Right lung (tissue), 5 donors: Measurements from ENCODE around the gene PSMG1. TPM values are rescaled to one million over a fixed set of nuclear protein-coding genes. Genes with fewer than 3 reads are reported as not detected.

Experiments
- DNase-seq, 2 donors: peaks; one replicate each; pipeline ENCODE4 v3.0.0-alpha.2; 2013
- polyA plus RNA-seq, 5 donors: library from polyadenylated mRNA; unstranded; fragments of 120-200 nt; gene quantifications; one replicate each; pipeline versions ENCODE4 v1.2.1 to v1.2.3, GENCODE V29; 2013; ENCODE audit warnings: inconsistent platforms in 1 of 5, low replicate concordance in 1 of 5; ENCODE audit not compliant: insufficient read length in 5 of 5, insufficient read depth in 1 of 5

The PSMG1 gene
- polyA plus RNA-seq, 5 donors, result 33.2 to 43.7 (median 38.4) TPM

DNA sequence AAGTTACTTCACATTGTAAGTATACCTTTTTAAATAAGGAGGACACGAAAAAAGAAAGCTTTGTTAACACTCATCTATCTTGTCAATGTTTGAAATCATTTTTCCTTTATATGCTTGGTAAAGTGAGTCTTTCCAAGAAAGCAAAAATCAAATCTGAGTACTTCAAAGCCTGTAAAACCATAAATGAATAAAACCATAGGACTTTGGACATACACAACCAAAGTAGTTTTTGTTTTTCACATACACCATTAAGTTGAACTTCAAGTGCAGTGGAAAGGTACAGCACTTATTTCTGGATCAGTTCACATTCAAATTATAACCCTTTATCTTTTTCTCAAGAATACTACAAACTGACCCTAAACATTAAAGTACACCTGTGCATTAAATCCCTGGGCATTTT, 10.1 kb upstream of the PSMG1 start:
- no peak for DNase-seq

DNA sequence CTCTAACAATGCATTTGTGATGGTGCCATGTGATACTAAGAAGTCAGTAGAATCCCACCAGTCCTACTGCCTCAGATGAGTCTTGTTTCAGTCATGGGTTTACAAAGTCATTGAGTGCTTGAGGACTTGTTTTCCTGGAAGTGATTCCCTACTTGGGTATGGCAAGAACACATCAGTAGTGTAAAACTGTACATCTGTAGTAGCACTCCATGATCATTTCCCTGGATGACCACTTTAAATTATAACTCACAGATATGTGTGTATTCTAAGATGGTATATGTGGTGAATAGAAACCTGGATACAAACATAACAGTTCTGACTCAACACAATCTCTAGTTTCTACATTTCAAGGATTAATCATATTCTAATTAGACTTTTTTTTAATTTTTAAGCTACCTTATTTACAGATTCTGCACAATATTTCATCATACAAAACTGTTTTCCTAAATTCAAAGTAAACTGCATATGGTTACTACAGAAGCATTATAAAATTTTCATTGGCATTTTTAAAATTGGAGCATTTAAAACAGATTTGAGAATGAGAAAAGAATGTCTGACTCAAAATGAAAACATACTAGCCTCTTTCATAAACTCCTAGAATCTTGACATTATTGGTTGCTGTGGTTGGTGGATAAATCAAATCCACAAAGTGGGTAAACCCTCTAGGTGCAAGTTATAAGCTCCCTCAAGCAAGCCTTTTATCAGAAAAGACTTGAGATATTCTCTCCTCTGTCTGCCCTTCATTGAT, 6.8 kb upstream of the PSMG1 start:
- DNase-seq, result no peak

DNA sequence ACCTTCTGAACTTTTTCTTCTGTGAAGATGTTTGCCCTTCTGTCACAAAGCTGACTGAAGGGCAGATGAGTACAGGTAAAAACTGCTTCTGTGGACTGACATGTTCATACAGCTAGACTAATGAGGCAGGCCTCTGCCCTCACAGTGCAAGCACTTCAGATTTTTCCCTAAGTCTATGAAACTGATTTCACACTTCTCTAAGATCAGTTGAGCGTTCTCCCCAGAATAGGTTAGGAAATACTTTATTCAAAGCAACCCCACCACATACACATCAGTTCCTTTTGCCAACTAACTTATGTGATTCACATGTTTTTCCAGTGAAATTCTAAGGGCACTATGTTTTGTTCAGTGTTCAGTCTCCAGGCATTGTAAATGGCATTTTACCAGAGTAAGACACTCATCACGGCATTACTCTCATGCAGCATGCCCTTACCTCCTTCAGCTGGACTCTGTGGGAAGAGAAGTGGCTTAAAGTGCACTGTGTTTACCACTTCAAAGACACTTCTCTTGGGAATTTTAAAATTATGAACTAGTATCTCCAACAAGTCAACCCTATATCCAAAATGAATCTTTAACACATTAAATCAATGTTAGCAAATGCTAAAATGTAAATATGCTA, 5.4 kb upstream of the PSMG1 start:
- DNase-seq, result no peak

DNA sequence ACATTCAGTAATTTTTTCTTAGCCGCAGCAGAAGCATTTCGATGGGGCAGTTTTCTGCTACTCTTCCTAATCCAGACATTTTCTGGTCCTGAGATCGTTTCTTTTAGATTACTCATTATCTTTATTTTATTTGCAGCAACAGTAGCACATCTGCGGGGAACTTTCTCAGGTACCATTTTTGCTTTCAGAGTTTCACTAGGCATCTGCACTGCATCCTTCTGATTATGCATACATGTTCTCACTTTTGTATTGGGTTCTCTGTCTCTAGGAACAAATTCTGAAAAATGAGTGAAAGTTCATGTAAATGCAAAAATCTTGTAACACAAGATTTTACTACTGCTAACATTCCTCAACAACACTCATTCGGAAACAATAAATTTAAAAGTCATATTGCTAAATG, 3.9 kb upstream of the PSMG1 start:
- DNase-seq, result no peak

DNA sequence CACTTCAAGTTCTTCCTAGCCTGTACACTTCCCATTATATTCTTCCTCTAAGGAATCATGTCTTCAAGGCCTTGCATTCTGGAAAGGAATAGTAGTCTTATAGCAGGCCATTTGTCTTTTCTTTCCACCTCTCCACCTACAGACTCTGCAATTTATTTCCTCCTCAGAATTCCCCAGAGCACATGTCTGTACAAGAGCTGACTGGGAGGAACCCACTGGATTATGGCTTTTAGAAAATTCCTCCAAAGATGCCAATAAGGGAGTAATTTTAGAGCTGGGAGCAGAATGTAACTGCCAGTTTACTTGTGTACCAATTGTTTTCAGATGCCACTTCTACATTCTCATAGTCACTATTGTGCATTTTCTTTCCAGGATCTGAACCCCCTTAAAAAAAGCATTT, 3.4 kb upstream of the PSMG1 start:
- DNase-seq, result no peak

DNA sequence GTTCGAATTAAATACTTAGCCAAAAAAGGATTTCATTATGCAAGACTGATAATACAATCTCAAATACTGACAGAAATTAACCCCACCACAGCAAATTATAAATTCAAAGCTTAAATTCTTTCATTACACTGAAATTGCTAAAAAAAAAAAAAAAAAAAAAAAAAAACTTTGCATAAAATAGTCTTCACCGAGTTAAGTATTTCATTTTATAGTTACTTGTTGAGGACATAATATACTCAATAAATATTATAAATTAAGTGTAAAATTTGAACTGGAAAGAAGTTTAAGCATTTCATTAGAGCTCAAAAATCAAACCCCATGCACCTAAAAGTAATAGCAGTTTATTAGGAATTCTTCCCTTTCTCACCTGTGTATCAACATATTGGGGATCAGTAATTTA, 1.9 kb upstream of the PSMG1 start:
- DNase-seq, result no peak

DNA sequence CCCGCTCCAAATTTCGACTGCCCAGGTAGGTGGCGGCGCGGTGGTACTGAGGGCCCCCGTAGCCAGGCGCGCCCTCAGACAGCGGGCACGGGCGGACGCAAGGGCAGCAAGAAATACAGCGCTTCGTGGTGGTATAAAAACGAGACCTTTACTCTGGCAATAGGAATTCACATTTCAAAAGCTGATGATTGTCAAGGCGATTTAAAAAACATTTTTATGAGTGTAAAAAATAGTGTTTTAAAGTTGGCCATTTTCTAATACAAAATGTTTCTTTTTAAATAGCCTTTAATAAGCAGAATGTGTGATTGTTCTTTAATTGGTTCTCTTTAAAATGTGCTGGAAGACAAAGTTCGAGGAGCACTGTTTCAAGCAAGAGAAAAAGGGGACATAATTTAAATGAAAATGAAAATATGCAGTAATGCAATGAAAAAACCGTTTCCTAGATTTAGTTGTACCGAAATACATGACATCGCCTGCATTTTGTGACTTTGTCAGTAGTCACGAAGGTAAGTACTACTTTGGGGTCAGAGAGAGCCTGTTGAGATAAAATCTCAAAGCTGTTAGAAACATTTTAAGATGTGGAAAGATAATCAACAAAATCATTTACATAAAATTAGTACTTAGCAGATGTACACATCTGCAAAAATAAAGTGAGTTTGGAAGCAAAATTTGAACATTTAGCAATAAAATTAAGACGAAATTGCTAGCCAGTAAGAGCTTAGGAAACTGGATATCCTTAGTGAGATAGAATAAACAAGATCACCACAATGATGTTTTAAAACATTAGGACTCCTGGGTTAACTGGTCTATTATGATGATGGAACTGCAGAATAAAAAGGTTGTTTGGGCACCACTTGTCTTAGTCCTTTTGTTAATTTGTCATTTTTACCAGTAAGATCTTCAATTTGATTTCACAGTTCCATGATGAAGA, 1.1 kb upstream of the PSMG1 start:
- no peak for DNase-seq

DNA sequence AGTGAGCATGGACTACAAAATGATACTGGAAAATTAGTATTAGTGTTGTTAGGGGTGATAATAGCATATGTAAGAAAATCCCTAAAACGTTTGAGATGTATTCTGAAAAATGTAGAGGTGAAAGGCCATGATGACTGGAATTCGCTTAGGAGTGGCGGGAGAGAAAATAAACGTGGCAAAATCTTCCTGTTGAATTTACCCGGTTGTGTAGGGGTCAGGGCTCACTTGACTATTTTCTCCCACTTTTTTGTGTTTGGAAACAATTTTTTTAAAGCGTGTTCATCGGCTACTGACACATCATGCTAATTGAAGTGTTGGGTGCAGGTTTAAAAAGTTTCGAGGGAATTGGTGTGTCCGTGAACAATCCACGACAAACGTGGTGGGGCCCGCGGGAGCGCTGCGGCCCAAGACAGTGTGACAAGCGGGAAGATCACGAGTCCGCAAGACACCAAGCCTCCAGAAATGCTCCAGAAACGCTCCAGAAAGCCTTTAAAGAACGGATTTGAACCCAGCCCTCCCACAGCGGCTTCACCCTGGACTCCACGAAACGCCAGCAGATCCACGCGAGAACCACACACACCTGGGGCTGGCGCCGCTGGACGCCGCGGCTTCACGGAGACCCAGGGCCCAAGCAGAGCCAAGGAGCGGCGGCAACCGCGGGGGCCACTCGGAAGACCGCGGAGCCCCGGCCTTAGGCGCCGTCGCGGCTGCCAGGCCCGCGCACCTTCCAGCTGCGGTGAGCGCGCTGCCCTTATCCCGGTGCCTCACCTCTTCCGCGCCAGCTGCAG, 573 bp downstream of the PSMG1 start:
- peak in 1 of 2 donors; percentile 18 for DNase-seq

DNA sequence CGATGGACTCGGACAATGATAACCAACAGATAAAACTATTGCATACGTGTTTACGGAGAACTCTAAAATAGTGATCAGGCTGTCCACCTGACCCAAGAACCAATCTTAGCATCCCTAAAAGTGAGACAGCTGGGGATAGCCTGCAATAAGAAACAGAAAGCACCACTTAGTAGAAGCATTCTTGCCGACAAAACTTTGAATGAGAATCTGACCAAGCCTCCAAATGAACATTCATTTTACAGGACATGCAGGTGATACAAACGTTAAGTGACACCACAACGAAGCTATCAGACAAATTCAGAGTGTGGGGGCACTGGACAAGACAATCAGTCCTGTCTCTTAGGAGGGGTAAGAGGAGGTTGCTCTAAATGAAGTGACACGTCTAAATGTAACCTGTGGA, 1.2 kb downstream of the PSMG1 start:
- no peak for DNase-seq

DNA sequence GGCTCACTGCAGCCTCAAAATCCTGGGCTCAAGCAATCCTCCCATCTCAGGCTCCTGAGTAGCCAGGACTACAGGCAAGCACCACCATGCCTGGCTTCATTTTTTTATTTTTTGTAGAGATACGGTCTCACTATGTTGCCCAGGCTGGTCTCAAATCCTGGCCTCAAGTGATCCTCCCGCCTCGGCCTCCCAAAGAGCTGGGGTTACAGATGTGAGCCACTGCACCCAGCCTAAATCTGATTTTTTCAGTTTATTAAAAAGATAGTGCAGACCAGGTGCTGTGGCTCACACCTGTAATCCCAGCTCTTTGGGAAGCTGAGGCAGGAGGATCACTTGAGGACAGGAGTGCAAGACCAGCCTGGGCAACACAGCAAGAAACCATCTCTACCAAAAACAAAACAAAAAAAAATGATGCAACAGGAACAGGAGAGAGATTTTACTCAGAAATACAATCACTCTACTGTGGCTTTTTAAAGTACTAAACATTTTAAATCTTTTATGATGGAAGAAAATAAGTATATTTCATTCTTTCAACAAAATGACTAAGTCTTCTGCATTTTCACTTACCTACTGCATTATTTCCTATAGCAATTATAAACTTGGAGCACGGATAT, 1.9 kb downstream of the PSMG1 start:
- DNase-seq, result no peak

DNA sequence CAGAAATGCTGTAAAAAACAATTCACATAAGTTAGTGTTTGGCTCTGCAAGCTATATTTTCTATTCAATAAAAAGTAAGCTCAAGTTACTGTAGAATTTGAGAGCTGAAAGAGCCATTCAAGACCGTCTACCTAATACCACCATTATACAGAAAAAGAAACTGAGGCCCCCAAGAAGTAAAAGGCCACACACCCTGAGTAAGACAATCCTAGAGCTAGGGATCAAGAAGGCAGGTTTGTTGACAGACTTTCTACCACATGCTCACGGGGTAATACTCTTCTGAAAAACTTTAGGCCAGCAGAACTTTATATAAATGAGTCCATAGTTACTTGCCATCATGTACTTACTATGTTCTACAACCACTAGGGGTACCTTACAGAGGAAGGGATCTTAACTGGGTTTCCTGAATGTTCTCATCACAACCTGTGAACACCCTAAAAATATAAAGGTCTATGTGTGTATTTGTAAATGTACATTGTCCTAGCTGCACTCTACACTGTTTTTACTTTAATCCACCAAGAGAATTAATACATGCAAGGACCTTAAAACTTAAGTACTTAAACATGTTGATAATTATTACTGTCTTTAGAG, 2.7 kb downstream of the PSMG1 start:
- no peak for DNase-seq

DNA sequence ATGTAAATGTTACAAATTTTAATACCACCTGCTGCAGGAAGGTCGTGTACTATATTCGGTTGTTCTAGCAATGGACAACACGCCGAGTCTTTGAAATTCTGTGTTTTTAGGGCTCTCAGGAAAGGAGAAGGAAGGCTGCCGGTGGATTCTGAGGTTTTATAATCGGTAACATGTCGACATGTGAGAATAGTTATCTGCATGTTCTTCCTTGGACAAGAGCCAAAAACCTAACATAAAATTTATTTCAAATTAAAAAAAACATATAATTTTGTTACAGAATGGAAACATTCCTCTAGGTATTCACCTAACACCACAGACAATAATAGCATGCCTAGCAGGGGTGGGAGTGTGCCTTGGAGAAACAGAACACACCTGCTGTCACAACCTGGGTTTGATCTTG, 4.8 kb downstream of the PSMG1 start:
- no peak for DNase-seq

DNA sequence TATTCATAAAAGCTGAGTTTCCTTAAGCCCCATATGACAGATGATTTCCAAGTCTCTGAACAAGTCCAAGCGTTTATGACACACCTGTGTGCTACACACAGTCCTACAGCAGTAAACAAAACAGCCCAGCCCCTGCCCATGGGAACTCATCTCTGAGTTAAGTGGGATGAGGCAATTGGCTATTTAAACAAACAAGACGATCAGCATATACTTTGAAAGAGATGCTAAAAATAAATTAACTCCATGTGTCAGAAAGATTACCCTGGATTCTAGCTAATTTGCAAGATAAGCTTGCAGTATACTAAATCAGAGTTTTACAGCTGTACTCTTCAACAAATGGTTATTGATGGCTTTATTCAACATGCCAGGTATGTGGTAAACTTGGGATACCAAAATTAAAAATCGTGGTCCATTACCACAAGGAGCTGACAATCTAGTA, 7.0 kb downstream of the PSMG1 start:
- no peak for DNase-seq

DNA sequence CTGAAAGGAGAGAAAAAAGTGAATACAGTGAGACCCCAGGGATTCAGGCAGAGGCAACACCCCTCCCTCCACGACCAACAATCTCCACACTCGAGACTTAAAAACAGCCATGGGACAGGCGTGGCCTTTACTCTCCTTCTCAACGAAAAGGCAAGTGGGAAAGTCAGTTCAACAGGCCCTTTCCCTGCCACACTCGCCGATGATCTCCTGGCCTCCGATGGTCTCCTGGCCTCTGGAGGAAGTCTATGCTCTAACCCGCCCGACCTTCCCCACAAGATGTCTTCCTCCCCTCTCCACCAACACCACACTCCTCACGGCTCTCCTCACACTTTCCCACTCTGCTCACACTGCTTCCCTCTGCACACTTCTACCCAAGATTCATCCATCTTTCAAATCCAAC, 7.6 kb downstream of the PSMG1 start:
- DNase-seq, result no peak

DNA sequence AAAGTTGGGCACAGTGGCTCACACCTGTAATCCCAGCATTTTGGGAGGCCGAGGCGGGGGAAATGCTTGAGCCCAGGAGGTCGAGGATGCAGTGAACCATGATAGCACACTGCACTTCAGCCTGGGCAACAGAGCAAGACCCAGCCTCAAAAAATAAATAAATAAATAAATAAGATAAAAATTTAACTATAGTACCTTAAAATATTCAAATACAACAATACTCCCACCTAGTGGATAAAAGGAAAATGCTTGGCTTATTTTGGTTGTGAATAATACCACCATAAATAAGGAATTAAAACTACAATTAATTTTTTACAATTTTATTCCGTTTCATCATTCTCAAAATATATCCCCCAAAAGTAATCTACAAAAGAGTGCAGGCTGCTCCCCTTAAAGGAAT, 8.1 kb downstream of the PSMG1 start:
- no peak for DNase-seq

DNA sequence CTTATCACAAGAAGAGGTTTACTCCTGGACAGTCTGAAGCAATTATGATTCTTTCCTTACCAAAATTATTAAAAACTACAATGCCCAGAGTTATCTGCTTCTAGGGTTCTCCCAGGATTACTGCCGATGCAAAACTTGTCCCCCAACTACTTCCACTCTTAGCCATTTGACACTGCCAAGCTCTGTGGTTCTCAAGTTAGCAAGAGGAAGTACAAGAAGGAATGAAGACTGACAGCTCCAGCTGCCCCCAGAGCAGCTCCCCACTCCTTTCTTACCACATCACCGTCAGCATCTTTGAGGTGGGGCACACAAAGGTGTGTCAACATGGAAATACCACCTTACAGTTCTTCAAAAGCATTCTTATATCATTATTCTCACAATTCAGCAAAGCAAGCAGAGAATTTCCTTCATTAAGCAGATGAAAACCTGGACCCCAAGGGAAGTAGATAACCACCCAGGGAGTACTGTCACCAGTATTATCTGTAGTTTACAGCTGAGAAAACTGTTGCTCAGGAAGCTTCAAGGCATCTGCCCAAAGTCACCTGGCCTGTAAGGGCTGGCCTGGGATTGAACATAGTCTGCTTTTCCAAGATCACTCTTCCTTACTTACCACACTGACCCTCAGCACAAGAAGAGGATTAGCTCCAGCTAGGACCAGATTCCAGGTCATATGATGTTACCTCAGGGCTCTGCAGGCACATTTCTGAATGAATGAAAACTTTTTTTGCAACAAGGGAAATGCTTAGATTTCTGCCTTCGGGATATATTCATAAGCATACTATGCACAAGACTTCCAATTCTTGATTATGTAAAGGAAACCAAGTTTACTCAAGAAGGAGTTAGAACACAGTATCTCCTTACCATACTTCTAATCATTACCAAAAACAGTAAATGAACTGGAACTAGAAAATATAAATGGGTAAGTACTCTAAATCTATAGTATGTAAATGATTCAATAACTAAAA, 9.3 kb downstream of the PSMG1 start:
- no peak for DNase-seq

DNA sequence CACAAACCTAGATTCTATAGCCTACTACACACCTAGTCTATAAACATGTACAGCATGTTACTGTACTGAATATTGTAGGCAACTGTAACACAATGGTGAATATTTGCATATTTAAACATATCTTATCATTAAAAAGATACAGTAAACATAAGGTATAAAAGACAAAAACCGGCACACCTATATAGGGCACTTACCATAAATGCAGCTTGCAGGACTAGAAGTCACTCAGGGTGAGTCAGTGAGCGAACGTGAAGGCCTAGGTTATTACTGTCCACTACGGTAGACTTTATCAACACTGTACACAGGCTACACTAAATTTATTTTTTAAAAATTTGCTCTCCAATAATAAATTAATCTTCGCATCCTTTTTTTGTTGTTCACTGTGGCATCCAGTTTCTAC, 13.3 kb downstream of the PSMG1 start:
- no peak for DNase-seq

DNA sequence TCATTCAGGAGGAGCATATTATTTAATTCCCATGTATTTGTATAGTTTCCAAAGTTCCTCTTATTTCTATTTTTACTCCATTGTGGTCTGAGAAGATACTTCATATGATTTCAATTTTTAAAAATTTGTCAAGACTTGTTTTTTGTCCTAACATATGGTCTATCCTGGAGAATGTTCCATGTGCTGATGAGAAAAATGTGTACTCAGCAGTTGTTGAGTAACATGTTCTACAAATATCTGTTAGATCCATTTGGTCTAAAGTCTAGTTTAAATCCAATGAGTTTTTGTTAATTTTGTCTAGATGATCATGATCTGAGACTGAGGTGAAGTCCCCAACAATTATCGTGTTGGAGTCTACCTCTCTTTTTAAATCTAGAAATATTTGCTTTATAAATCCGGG, 14.5 kb downstream of the PSMG1 start:
- DNase-seq, result no peak

DNA sequence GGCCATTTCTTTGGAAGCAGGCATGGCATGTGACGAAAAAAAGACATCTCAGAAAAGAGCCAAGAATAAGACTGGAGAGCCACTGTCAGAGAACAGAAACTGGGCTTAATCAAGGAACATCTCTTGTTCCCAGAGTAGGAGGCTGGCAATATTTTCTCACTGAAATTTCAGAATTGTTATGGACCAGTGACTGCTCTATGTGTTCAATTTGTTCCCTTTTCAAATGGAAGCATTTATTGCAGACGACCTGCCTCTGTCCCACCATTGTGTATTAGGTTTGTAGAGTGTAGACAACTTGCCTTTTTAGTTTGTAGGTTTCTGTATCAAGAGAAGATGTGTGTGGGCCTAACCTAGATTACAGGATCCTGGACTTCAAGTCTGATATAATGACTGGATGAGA, 18.7 kb downstream of the PSMG1 start:
- DNase-seq, result no peak

DNA sequence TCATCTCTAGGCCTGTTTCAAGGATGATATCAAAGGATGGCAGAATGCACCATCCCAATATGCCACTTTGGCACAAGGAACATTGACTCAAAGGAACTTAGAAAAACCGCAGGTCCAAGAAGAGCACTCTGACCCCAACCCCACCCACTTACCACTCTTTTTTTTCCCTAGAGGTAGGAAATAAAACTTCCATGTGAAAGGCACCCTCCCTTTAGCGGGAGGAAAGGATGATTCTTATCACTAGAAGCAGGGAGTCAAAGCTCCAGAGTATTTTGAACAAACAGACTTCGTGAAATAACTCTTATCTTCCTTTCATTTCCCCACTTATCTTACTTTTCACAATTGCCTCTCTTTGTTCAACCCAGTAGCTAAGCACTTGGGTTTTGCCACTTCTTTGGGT, 22.2 kb downstream of the PSMG1 start:
- DNase-seq, result no peak
